Activated T-helper 2 cell treated with anti-CD3 and anti-CD28 coated beads, Interferon-gamma antibody, Interleukin-2, Interleukin-4, amounts not matched to agents 10 μg/mL and 5 μg/mL and 100 μg/mL, durations not matched to agents 14 hours and 24 hours and 36 hours (primary cell): ENCODE data around the gene HTR2A. TPM values are rescaled to one million over a fixed set of nuclear protein-coding genes. Genes with fewer than 3 reads are reported as not detected.

Source experiments
- DNase-seq: peaks from one replicate; pipeline ENCODE4 v3.0.0; 2021; ENCODE audit warnings: low spot score
- H3K27ac Mint-ChIP-seq: one replicate; pipeline ENCODE4 v1.8.0; 2021; ENCODE audit warnings: mixed read lengths
- H3K27me3 Mint-ChIP-seq: one replicate; pipeline ENCODE4 v1.8.0; 2021; ENCODE audit warnings: low read depth, mixed read lengths
- H3K36me3 Mint-ChIP-seq: one replicate; pipeline ENCODE4 v1.8.0; 2021; ENCODE audit warnings: low read depth, mixed read lengths
- H3K4me1 Mint-ChIP-seq: one replicate; pipeline ENCODE4 v1.8.0; 2021; ENCODE audit warnings: low read depth, mixed read lengths
- H3K4me3 Mint-ChIP-seq: one replicate; pipeline ENCODE4 v1.8.0; 2021; ENCODE audit warnings: low read depth, mild to moderate bottlenecking, moderate library complexity, mixed read lengths
- H3K9me3 Mint-ChIP-seq: one replicate; pipeline ENCODE4 v1.8.0; 2021; ENCODE audit warnings: mixed read lengths
- intact Hi-C: fragments of 100-400 bp; cut with micrococcal nuclease; formaldehyde crosslinking; loops from one replicate; pipeline ENCODE4 v1.15.1; 2023
- total RNA-seq: library from RNA; stranded (reverse); gene quantifications from 2 replicates; pipeline ENCODE4 v1.2.3, GENCODE V29; 2022

Gene HTR2A
- not detected in 2 replicates for total RNA-seq

GRCh38 chr13:46896341-46897137 lies at the start of gene HTR2A:
HTR2A (minus strand) TSS chr13:46897053; CDS start chr13:46895906, 1,147 bp downstream.
- no peaks in the 10 kb centered on the region for H3K36me3 Mint-ChIP-seq
- intact Hi-C loops = no loop called here
- H3K27ac Mint-ChIP-seq = no peak within 1 kb of the TSS
- H3K4me1 Mint-ChIP-seq = peaks cover 14% of the 10 kb centered on the region
- no peaks in the 10 kb centered on the region for H3K9me3 Mint-ChIP-seq
- no peak within 1 kb of the TSS for H3K4me3 Mint-ChIP-seq
- peaks cover 66% of the 10 kb centered on the region for H3K27me3 Mint-ChIP-seq
- DNase-seq = no peak

- DNase-seq = no peak
- Mint-ChIP-seq H3K27ac (no peak overlapping the region), H3K9me3 (no peaks in the 10 kb centered on the region), H3K27me3 (no peaks in the 10 kb centered on the region), H3K4me1 (no peaks in the 10 kb centered on the region), H3K4me3 (no peak overlapping the region), H3K36me3 (no peaks in the 10 kb centered on the region)
- intact Hi-C loops = no loop called here
Observed at GRCh38 chr13:46936525-46936924, 39.7 kb upstream of the HTR2A start.

- intact Hi-C loops = no loop called here
- Mint-ChIP-seq H3K9me3 (no peaks in the 10 kb centered on the region), H3K4me3 (no peak overlapping the region), H3K4me1 (no peaks in the 10 kb centered on the region), H3K36me3 (no peaks in the 10 kb centered on the region), H3K27ac (no peak overlapping the region), H3K27me3 (no peaks in the 10 kb centered on the region)
- no peak for DNase-seq
Observed at GRCh38 chr13:46934749-46935148, 37.9 kb upstream of the HTR2A start.

- intact Hi-C loops = no loop called here
- Mint-ChIP-seq H3K27me3 (no peaks in the 10 kb centered on the region), H3K9me3 (no peaks in the 10 kb centered on the region), H3K27ac (no peak overlapping the region), H3K4me3 (no peak overlapping the region), H3K36me3 (no peaks in the 10 kb centered on the region), H3K4me1 (no peaks in the 10 kb centered on the region)
- no peak for DNase-seq
Observed at GRCh38 chr13:46926916-46927590, 30.2 kb upstream of the HTR2A start.

GRCh38 chr13:46925486-46925885 lies 28.6 kb upstream of the HTR2A start:
- DNase-seq = no peak
- H3K36me3 Mint-ChIP-seq = no peaks in the 10 kb centered on the region
- H3K27ac Mint-ChIP-seq = no peak overlapping the region
- intact Hi-C loops = no loop called here
- no peaks in the 10 kb centered on the region for H3K4me1 Mint-ChIP-seq
- H3K9me3 Mint-ChIP-seq = no peaks in the 10 kb centered on the region
- no peaks in the 10 kb centered on the region for H3K27me3 Mint-ChIP-seq
- H3K4me3 Mint-ChIP-seq = no peak overlapping the region

- Mint-ChIP-seq H3K27ac (no peak overlapping the region), H3K4me3 (no peak overlapping the region), H3K36me3 (no peaks in the 10 kb centered on the region), H3K4me1 (no peaks in the 10 kb centered on the region), H3K27me3 (peaks cover 3% of the 10 kb centered on the region), H3K9me3 (no peaks in the 10 kb centered on the region)
- intact Hi-C loops = no loop called here
- DNase-seq = no peak
Observed at GRCh38 chr13:46914341-46914740, 17.5 kb upstream of the HTR2A start.

DNA sequence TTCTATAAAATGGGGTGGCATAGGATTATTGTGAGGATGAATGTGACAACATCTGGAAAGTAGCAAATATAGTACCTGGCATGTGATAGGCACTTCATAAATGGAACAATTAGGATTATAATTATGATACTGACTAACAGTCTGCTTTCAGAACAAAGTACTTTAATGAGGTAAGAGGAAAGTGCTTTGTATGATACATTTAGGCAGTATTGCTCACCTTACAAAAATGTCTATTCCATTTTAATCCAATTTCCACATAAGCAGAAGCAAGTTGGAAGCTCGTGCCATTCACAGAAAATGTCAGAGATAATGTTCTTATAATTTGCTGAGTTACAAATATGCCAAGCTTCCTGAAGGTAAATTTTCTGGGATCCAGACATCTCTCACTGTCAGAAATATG lies 16.9 kb upstream of the HTR2A start:
- no peaks in the 10 kb centered on the region for H3K4me1 Mint-ChIP-seq
- H3K9me3 Mint-ChIP-seq = no peaks in the 10 kb centered on the region
- no peaks in the 10 kb centered on the region for H3K36me3 Mint-ChIP-seq
- intact Hi-C loops = no loop called here
- no peak for DNase-seq
- H3K27me3 Mint-ChIP-seq = peaks cover 3% of the 10 kb centered on the region
- H3K27ac Mint-ChIP-seq = no peak overlapping the region
- no peak overlapping the region for H3K4me3 Mint-ChIP-seq

DNA sequence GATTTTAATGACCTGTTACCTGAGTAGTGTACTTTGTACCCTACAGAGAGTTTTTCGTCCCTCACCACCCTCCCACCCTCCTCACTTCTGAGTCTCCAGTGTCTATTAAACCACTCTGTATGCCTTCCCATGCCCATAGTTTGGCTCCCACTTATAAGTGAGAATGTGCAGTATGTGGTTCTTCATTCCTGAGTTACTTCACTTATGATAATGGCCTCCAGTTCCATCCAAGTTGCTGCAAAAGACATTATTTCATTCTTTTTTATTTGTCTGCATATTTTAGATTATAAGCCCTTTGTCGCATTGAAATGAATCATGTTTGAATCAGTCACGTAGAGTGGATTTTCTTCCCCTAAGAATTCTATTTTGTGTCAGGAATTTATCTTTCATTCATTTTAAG lies 12.2 kb upstream of the HTR2A start:
- H3K36me3 Mint-ChIP-seq = no peaks in the 10 kb centered on the region
- no peak for DNase-seq
- H3K27me3 Mint-ChIP-seq = peaks cover 12% of the 10 kb centered on the region
- intact Hi-C loops = no loop called here
- H3K9me3 Mint-ChIP-seq = no peaks in the 10 kb centered on the region
- H3K27ac Mint-ChIP-seq = no peak overlapping the region
- no peak overlapping the region for H3K4me3 Mint-ChIP-seq
- H3K4me1 Mint-ChIP-seq = no peaks in the 10 kb centered on the region

- Mint-ChIP-seq H3K36me3 (no peaks in the 10 kb centered on the region), H3K4me1 (no peaks in the 10 kb centered on the region), H3K4me3 (no peak overlapping the region), H3K9me3 (no peaks in the 10 kb centered on the region), H3K27me3 (peaks cover 13% of the 10 kb centered on the region), H3K27ac (no peak overlapping the region)
- intact Hi-C loops = no loop called here
- DNase-seq = no peak
Observed at GRCh38 chr13:46908501-46908900, 11.6 kb upstream of the HTR2A start.

GRCh38 chr13:46906405-46906804 lies 9.6 kb upstream of the HTR2A start:
- intact Hi-C loops = no loop called here
- no peaks in the 10 kb centered on the region for H3K4me1 Mint-ChIP-seq
- H3K4me3 Mint-ChIP-seq = no peak overlapping the region
- no peak for DNase-seq
- no peaks in the 10 kb centered on the region for H3K36me3 Mint-ChIP-seq
- H3K27ac Mint-ChIP-seq = no peak overlapping the region
- H3K9me3 Mint-ChIP-seq = no peaks in the 10 kb centered on the region
- peaks cover 25% of the 10 kb centered on the region for H3K27me3 Mint-ChIP-seq

DNA sequence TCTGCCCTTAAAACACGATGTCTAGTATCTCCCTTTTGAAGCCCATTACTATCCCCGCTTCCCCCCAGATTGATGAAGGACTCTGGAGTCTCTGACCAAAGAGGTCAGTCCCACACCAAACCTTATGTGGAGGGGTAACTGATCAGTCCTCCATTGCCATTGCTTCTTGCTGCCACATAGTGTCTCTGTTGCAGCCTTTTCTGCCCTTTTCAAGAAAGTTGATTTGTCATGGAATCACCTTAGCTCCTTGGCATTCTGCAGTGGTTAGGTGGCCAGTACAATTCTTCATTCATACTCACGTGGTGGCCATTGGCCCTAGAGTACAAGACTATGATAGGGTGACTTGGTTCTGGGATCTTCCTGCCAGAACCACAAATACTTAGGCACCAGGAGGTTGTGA lies 8.4 kb upstream of the HTR2A start:
- Mint-ChIP-seq H3K36me3 (no peaks in the 10 kb centered on the region), H3K4me1 (no peaks in the 10 kb centered on the region), H3K4me3 (no peak overlapping the region), H3K27ac (no peak overlapping the region), H3K9me3 (no peaks in the 10 kb centered on the region), H3K27me3 (peaks cover 23% of the 10 kb centered on the region)
- DNase-seq = no peak
- intact Hi-C loops = no loop called here

DNA sequence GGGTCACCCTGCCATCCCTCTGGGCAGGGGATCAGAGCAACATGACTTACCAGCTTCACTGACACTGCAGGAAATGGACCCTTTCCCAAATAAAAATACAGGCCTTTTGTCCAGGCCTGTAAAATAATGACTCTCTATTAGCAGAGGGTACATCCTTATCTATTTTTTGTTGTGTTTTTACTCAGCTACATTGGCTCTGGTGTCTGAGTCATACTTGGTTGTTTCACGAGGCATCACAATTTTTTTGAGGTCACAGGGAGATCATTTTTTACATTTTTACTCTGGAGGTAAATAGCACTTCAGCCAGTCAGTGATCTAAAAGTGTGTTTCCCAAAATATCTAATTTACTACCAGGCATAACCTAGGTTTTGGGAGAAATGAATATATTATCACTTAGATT lies 6.9 kb upstream of the HTR2A start:
- intact Hi-C loops = no loop called here
- Mint-ChIP-seq H3K9me3 (no peaks in the 10 kb centered on the region), H3K4me1 (no peaks in the 10 kb centered on the region), H3K4me3 (no peak overlapping the region), H3K36me3 (no peaks in the 10 kb centered on the region), H3K27ac (no peak overlapping the region), H3K27me3 (peaks cover 26% of the 10 kb centered on the region)
- no peak for DNase-seq

- Mint-ChIP-seq H3K9me3 (no peaks in the 10 kb centered on the region), H3K27me3 (peaks cover 40% of the 10 kb centered on the region), H3K27ac (no peak overlapping the region), H3K4me3 (no peak overlapping the region), H3K36me3 (no peaks in the 10 kb centered on the region), H3K4me1 (peaks cover 3% of the 10 kb centered on the region)
- intact Hi-C loops = no loop called here
- no peak for DNase-seq
Observed at GRCh38 chr13:46901721-46902120, 4.9 kb upstream of the HTR2A start.
